Uterus (tissue), 2 donors: ENCODE results near the gene TAS1R3.

Experiments
- POLR2A ChIP-seq, 2 donors: fragments of 450-650 bp; IDR thresholded peaks; one replicate each; pipeline ENCODE4 v1.6.1; 2016; ENCODE audit warnings: antibody characterized with exemption in 2 of 2, mild to moderate bottlenecking in 1 of 2, moderate library complexity in 1 of 2
- TF ChIP-seq, protein P1 (sequence below), 4 experiments: fragments of 200-600 bp in 2 of 4; fragments of 450-650 bp in 2 of 4; sonication (generic) in 2 of 4; IDR thresholded peaks; one replicate each; pipeline ENCODE4 v1.5.1; 2016 to 2019; ENCODE audit warnings: antibody characterized with exemption in 4 of 4, mild to moderate bottlenecking in 2 of 4, moderate library complexity in 1 of 4

DNA sequence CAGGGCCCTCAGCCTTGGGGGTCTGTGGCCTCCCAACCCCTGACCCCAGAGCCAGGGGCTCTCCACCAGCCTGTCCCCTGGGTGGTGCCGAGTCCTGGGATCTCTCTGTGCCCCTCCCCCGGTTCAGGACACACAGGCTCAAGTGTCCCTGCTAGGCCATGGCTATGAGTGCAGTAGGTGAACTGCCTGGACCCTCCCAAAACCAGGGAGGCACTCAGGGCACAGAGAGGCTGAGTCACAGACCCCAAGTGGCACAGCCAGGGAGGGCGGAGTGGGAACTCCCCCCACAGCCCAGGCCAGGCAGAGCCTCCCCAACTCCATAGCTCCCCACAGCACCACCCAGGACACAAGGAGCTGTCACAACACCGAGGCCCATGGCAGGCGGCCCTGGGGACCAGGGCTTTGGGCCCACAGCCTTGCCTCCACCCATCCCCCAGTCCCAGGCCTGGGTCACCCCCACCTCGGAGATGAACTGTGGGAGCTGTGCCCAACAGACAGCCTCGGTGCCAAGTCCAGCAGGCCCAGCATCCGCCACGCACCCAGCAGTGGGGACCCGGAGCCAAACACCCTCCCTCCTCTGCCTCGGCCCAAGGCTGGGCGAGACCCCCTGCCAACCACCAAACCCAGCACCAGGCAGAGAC lies 14.9 kb downstream of the TAS1R3 start:
- TF ChIP-seq, protein P1, sequence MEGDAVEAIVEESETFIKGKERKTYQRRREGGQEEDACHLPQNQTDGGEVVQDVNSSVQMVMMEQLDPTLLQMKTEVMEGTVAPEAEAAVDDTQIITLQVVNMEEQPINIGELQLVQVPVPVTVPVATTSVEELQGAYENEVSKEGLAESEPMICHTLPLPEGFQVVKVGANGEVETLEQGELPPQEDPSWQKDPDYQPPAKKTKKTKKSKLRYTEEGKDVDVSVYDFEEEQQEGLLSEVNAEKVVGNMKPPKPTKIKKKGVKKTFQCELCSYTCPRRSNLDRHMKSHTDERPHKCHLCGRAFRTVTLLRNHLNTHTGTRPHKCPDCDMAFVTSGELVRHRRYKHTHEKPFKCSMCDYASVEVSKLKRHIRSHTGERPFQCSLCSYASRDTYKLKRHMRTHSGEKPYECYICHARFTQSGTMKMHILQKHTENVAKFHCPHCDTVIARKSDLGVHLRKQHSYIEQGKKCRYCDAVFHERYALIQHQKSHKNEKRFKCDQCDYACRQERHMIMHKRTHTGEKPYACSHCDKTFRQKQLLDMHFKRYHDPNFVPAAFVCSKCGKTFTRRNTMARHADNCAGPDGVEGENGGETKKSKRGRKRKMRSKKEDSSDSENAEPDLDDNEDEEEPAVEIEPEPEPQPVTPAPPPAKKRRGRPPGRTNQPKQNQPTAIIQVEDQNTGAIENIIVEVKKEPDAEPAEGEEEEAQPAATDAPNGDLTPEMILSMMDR (IDR thresholded peaks at IDR 0.05) = no peak
- no peak for TF ChIP-seq POLR2A (IDR thresholded peaks at IDR 0.05)
